Panc1 (cell line): ENCODE results near the gene CERT1. TPM values are rescaled to one million over a fixed set of nuclear protein-coding genes. Genes with fewer than 3 reads are reported as not detected.

ENCODE experiments used
- ATAC-seq: fragments of 200-7000 bp; cut with Tn5 transposase; 2 replicates; pipeline ENCODE4 v1.9.1; 2020; ENCODE audit warnings: mild to moderate bottlenecking, moderate library complexity
- BruUV-seq: library from RNA; stranded (reverse); fragments of 400-500 nt; replicated peaks from 2 replicates; lab custom pipeline; 2021; lab: Mats Ljungman, UMichigan
- CTCF ChIA-PET: fragments of 300-600 bp; sonication (Branson Sonifier 250); formaldehyde crosslinking; loops from one replicate; lab custom pipeline; 2022; ENCODE audit warnings: antibody characterized with exemption; lab: Charles Lee
- POLR2A ChIA-PET: fragments of 300-600 bp; sonication (Branson Sonifier 250); formaldehyde crosslinking; loops from one replicate; lab custom pipeline; 2022; ENCODE audit warnings: antibody characterized with exemption; lab: Charles Lee
- DNase-seq: peaks from one replicate; pipeline ENCODE4 v3.0.0-alpha.2; 2010; ENCODE audit warnings: low read depth, low spot score
- H3K27ac ChIP-seq: 2 replicates; pipeline ENCODE4 v1.5.1; 2011; ENCODE audit warnings: mild to moderate bottlenecking, low read length, inconsistent platforms
- H3K27me3 ChIP-seq: fragments of 200-500 bp; sonication (Bioruptor generic); 2 replicates; pipeline ENCODE4 v1.6.0; 2014; ENCODE audit warnings: low read length, inconsistent platforms; ENCODE audit not compliant: control insufficient read depth, insufficient read depth
- H3K36me3 ChIP-seq: fragments of 200-500 bp; sonication (Bioruptor generic); 2 replicates; pipeline ENCODE4 v1.5.1; 2014; ENCODE audit warnings: inconsistent platforms, mild to moderate bottlenecking, low read length, moderate library complexity; ENCODE audit not compliant: control insufficient read depth, insufficient read depth
- H3K4me1 ChIP-seq: 2 replicates; pipeline ENCODE4 v1.5.1; 2011; ENCODE audit warnings: inconsistent platforms, mild to moderate bottlenecking, low read length, moderate library complexity; ENCODE audit not compliant: control insufficient read depth, insufficient read depth
- H3K4me3 ChIP-seq, 2 experiments: 2 replicates each; pipeline ENCODE4 v1.5.1; 2011 to 2012; ENCODE audit warnings: low read depth in 2 of 2, low read length in 2 of 2, mild to moderate bottlenecking in 2 of 2, inconsistent platforms in 1 of 2, moderate library complexity in 1 of 2
- H3K9me3 ChIP-seq: fragments of 200-500 bp; sonication (Bioruptor generic); 2 replicates; pipeline ENCODE4 v1.5.1; 2014; ENCODE audit warnings: low read depth, mild to moderate bottlenecking, inconsistent platforms, low read length, moderate library complexity; ENCODE audit not compliant: control insufficient read depth, insufficient read depth
- POLR2AphosphoS5 ChIP-seq: IDR thresholded peaks from 2 replicates; pipeline ENCODE4 v1.6.1; 2012; ENCODE audit warnings: mild to moderate bottlenecking, low read depth, low read length, moderate library complexity
- SIN3A ChIP-seq: IDR thresholded peaks from 2 replicates; pipeline ENCODE4 v1.6.1; 2012; ENCODE audit warnings: low read depth, mild to moderate bottlenecking, low read length, moderate library complexity, borderline replicate concordance; ENCODE audit not compliant: insufficient read depth
- TCF7L2 ChIP-seq: IDR thresholded peaks from 2 replicates; pipeline ENCODE4 v1.6.1; 2011; ENCODE audit warnings: mild to moderate bottlenecking, low read depth, low read length, inconsistent platforms
- in situ Hi-C: cut with HindIII; loops from 2 replicates; pipeline ENCODE4 v1.10.0; 2016; ENCODE audit warnings: low sequenced_read_pairs, low pct_unique_long_range_greater_than_20kb
- intact Hi-C: fragments of 100-400 bp; cut with micrococcal nuclease; formaldehyde crosslinking; loops from one replicate; pipeline ENCODE4 v1.10.0; 2022; ENCODE audit not compliant: unreplicated experiment
- total RNA-seq: library from RNA; stranded (reverse); gene quantifications from one replicate; pipeline ENCODE4 v1.2.1, GENCODE V29; 2021; ENCODE audit not compliant: unreplicated experiment
- TF ChIP-seq, protein P1 (sequence below): fragments of 450-650 bp; IDR thresholded peaks from 2 replicates; pipeline ENCODE4 v1.5.1; 2017; ENCODE audit warnings: mild to moderate bottlenecking
- TF ChIP-seq, protein P2 (sequence below), 2 experiments: IDR thresholded peaks; 2 replicates each; pipeline ENCODE4 v1.6.1; 2011 to 2012; ENCODE audit warnings: low read depth in 2 of 2, control low read depth in 1 of 2, low read length in 1 of 2, mild to moderate bottlenecking in 1 of 2, moderate library complexity in 1 of 2; ENCODE audit not compliant: insufficient read depth in 1 of 2

The CERT1 gene
- total RNA-seq, 1 experiment from 2014 or later: 26.7 TPM

DNA sequence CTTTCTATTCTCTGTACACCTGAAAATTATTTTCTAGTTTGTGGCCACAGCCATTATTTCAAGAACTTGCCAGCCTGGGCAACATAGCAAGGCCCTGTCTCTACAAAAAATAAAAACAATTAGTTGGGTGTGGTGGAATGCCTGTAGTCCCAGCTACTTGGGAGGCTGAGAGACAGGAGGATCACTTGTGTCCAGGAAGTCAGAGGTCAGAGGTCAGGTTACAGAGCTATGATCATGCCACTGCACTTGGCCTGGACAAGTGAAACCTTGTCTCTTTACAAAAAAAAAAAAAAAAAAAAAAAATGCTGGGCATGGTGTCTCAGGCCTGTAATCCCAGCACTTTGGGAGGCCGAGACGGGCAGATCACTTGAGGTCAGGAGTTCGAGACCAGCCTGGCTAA, 116.2 kb downstream of the CERT1 start:
- no peaks in the 10 kb centered on the region for H3K9me3 ChIP-seq
- CTCF ChIA-PET: no interaction called here
- no peaks in the 10 kb centered on the region for H3K36me3 ChIP-seq
- BruUV-seq: no TSS peak
- H3K4me1 ChIP-seq: no peaks in the 10 kb centered on the region
- no peak for DNase-seq
- TF ChIP-seq POLR2AphosphoS5 (no peak), TCF7L2 (no peak), SIN3A (no peak)
- TF ChIP-seq, protein P1, sequence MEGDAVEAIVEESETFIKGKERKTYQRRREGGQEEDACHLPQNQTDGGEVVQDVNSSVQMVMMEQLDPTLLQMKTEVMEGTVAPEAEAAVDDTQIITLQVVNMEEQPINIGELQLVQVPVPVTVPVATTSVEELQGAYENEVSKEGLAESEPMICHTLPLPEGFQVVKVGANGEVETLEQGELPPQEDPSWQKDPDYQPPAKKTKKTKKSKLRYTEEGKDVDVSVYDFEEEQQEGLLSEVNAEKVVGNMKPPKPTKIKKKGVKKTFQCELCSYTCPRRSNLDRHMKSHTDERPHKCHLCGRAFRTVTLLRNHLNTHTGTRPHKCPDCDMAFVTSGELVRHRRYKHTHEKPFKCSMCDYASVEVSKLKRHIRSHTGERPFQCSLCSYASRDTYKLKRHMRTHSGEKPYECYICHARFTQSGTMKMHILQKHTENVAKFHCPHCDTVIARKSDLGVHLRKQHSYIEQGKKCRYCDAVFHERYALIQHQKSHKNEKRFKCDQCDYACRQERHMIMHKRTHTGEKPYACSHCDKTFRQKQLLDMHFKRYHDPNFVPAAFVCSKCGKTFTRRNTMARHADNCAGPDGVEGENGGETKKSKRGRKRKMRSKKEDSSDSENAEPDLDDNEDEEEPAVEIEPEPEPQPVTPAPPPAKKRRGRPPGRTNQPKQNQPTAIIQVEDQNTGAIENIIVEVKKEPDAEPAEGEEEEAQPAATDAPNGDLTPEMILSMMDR: no peak
- in situ Hi-C loops (no loop called here), intact Hi-C loops (no loop called here)
- H3K4me3 ChIP-seq: no peak overlapping the region
- no peak for ATAC-seq
- POLR2A ChIA-PET: interaction anchor here (0.7 kb wide), 1 partner anchor 114 kb away, joined by 5 read pairs; no protein-coding TSS in a partner anchor
- H3K27me3 ChIP-seq: no peaks in the 10 kb centered on the region
- no peak overlapping the region for H3K27ac ChIP-seq

- in situ Hi-C loops: no loop called here
- ChIA-PET POLR2A (no interaction called here), CTCF (no interaction called here)
Observed at GRCh38 chr5:75389430-75389829, 122.0 kb downstream of the CERT1 start.

More at GRCh38 chr5:75389430-75389829, 122.0 kb downstream of the CERT1 start:
- no peak overlapping the region for H3K4me3 ChIP-seq
- TF ChIP-seq POLR2AphosphoS5: no peak
- no peak for TF ChIP-seq TCF7L2
- TF ChIP-seq, protein P1: no peak
- TF ChIP-seq, protein P2, sequence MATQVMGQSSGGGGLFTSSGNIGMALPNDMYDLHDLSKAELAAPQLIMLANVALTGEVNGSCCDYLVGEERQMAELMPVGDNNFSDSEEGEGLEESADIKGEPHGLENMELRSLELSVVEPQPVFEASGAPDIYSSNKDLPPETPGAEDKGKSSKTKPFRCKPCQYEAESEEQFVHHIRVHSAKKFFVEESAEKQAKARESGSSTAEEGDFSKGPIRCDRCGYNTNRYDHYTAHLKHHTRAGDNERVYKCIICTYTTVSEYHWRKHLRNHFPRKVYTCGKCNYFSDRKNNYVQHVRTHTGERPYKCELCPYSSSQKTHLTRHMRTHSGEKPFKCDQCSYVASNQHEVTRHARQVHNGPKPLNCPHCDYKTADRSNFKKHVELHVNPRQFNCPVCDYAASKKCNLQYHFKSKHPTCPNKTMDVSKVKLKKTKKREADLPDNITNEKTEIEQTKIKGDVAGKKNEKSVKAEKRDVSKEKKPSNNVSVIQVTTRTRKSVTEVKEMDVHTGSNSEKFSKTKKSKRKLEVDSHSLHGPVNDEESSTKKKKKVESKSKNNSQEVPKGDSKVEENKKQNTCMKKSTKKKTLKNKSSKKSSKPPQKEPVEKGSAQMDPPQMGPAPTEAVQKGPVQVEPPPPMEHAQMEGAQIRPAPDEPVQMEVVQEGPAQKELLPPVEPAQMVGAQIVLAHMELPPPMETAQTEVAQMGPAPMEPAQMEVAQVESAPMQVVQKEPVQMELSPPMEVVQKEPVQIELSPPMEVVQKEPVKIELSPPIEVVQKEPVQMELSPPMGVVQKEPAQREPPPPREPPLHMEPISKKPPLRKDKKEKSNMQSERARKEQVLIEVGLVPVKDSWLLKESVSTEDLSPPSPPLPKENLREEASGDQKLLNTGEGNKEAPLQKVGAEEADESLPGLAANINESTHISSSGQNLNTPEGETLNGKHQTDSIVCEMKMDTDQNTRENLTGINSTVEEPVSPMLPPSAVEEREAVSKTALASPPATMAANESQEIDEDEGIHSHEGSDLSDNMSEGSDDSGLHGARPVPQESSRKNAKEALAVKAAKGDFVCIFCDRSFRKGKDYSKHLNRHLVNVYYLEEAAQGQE (IDR thresholded peaks at IDR 0.05; ENCODE audit: insufficient read depth in 1 of 2, low read depth in 2 of 2, low read length in 1 of 2): no peak
- TF ChIP-seq SIN3A: no peak
- DNase-seq (no peak), ATAC-seq (no peak)
- no peaks in the 10 kb centered on the region for H3K9me3 ChIP-seq
- no peaks in the 10 kb centered on the region for H3K27me3 ChIP-seq
- no TSS peak for BruUV-seq
- H3K36me3 ChIP-seq: peaks cover 8% of the 10 kb centered on the region; the same call in 1 of the 2 replicates
- intact Hi-C loops: no loop called here
- H3K4me1 ChIP-seq: no peaks in the 10 kb centered on the region
- H3K27ac ChIP-seq: no peak overlapping the region
